Gastrocnemius medialis (tissue), 4 donors: ENCODE data around the gene UBC. TPM values are rescaled to one million over a fixed set of nuclear protein-coding genes. Genes with fewer than 3 reads are reported as not detected.

Experiments used
- ATAC-seq, 2 donors: fragments of 150-250 bp; one replicate each; pipeline ENCODE4 v1.9.1; 2016
- DNase-seq, 2 donors: peaks; one replicate each; pipeline ENCODE4 v3.0.0-alpha.2; 2019
- H3K27ac ChIP-seq, 4 donors: fragments of 200-600 bp; sonication (generic); 1 replicate in 1 of 4; 2 replicates in 3 of 4; pipeline ENCODE4 v1.5.1; 2016 to 2018; ENCODE audit warnings: mild to moderate bottlenecking in 2 of 4, moderate library complexity in 1 of 4
- H3K27me3 ChIP-seq, 3 donors: fragments of 200-600 bp; sonication (generic) in 2 of 3; 1 replicate in 1 of 3; 2 replicates in 2 of 3; pipeline versions ENCODE4 v1.5.1 to v1.6.0; 2016 to 2019; ENCODE audit warnings: mild to moderate bottlenecking in 1 of 3, moderate library complexity in 1 of 3
- H3K36me3 ChIP-seq, 2 donors: fragments of 200-600 bp; sonication (generic) in 1 of 2; one replicate each; pipeline ENCODE4 v1.5.1; 2017 to 2018
- H3K4me1 ChIP-seq, 2 donors: fragments of 200-600 bp; sonication (generic) in 1 of 2; one replicate each; pipeline ENCODE4 v1.5.1; 2016 to 2017; ENCODE audit warnings: mild to moderate bottlenecking in 2 of 2
- H3K4me3 ChIP-seq, 4 donors: fragments of 200-600 bp; sonication (generic) in 3 of 4; 1 replicate in 1 of 4; 2 replicates in 3 of 4; pipeline ENCODE4 v1.5.1; 2016 to 2019; ENCODE audit warnings: mild to moderate bottlenecking in 2 of 4
- H3K9me3 ChIP-seq, 3 donors: fragments of 200-600 bp; sonication (generic) in 2 of 3; 1 replicate in 1 of 3; 2 replicates in 2 of 3; pipeline ENCODE4 v1.5.1; 2016 to 2019
- CTCF ChIP-seq, 5 experiments: fragments of 450-650 bp in 3 of 5; fragments of 200-600 bp in 2 of 5; sonication (generic) in 2 of 5; IDR thresholded peaks in 4 of 5; conservative IDR thresholded peaks in 1 of 5; 1 replicate in 4 of 5; 2 replicates in 1 of 5; pipeline ENCODE4 v1.5.1; 2016 to 2019; ENCODE audit warnings: antibody characterized with exemption in 5 of 5, mild to moderate bottlenecking in 3 of 5, moderate library complexity in 3 of 5
- POLR2A ChIP-seq, 2 donors: fragments of 450-650 bp; IDR thresholded peaks; one replicate each; pipeline ENCODE4 v1.6.1; 2017; ENCODE audit warnings: antibody characterized with exemption in 2 of 2, mild to moderate bottlenecking in 2 of 2, moderate library complexity in 2 of 2
- in situ Hi-C, 4 donors: fragments of 200-750 bp; cut with MboI; loops; one replicate each; pipeline versions ENCODE4 v1.15.0 to v1.8.0; 2017; ENCODE audit warnings: low sequenced_read_pairs in 4 of 4
- intact Hi-C: fragments of 100-400 bp; cut with DNase I; formaldehyde crosslinking; loops from one replicate; pipeline ENCODE4 v1.15.1; 2023; ENCODE audit warnings: low total_unique reads
- total RNA-seq, 4 donors: library from RNA; depleted of rRNA; stranded (reverse); fragments of >200 nt; gene quantifications; one replicate each; pipeline versions ENCODE4 v1.1.0 to v1.2.3, GENCODE V29; 2016

Gene UBC
- total RNA-seq, 4 donors from 2014 or later: 3,173 to 12,805 (median 9,048) TPM

GRCh38 chr12:124917841-124918621, 3.6 kb upstream of the UBC start:
- in situ Hi-C loops: loop anchor here in 1 of 4 donors (25.0 kb wide), 1 partner anchor 881 kb away; no protein-coding TSS in a partner anchor
- intact Hi-C loops: loop anchor here (10.0 kb wide), 1 partner anchor 523 kb away; no protein-coding TSS in a partner anchor

GRCh38 chr12:124917135-124917840, 2.8 kb upstream of the UBC start:
- H3K4me1 ChIP-seq: peaks cover 27 to 40% of the 10 kb centered on the region in 2 donors
- ATAC-seq (peak; percentile 60 to 64), DNase-seq (peak; percentile 99 to 100)
- H3K4me3 ChIP-seq: peak overlapping the region; percentile 40 to 85 (median 64)
- peak overlapping the region; percentile 98 to 100 (median 98) for H3K27ac ChIP-seq
- intact Hi-C loops (loop anchor here (10.0 kb wide), 1 partner anchor 522 kb away; no protein-coding TSS in a partner anchor), in situ Hi-C loops (loop anchor here in 1 of 4 donors (25.0 kb wide), 1 partner anchor 880 kb away; no protein-coding TSS in a partner anchor)
- peaks cover 2 to 15% of the 10 kb centered on the region in 2 donors for H3K36me3 ChIP-seq
- H3K27me3 ChIP-seq: no peaks in the 10 kb centered on the region
- TF ChIP-seq CTCF (IDR thresholded peaks at IDR 0.05 in 4 of 5, conservative IDR thresholded peaks at IDR 0.05 in 1 of 5) (peak in 1 of 5 experiments; percentile 29), POLR2A (IDR thresholded peaks at IDR 0.05) (peak; percentile 48 to 62)
- H3K9me3 ChIP-seq: no peaks in the 10 kb centered on the region

More at GRCh38 chr12:124917841-124918621, 3.6 kb upstream of the UBC start:
- DNase-seq (peak; percentile 63 to 67), ATAC-seq (peak; percentile 5 to 6)
- TF ChIP-seq CTCF (IDR thresholded peaks at IDR 0.05 in 4 of 5, conservative IDR thresholded peaks at IDR 0.05 in 1 of 5) (no peak), POLR2A (IDR thresholded peaks at IDR 0.05) (peak in 1 of 2 donors; percentile 34)
- Histone ChIP-seq H3K4me3 (peak overlapping the region; percentile 40 to 85 (median 47)), H3K4me1 (peaks cover 27 to 44% of the 10 kb centered on the region in 2 donors), H3K9me3 (no peaks in the 10 kb centered on the region), H3K27me3 (no peaks in the 10 kb centered on the region), H3K27ac (peak overlapping the region; percentile 92 to 100 (median 98)), H3K36me3 (peaks cover 1 to 8% of the 10 kb centered on the region in 2 donors)

GRCh38 chr12:124916374-124917134, 2.1 kb upstream of the UBC start:
- H3K4me1 ChIP-seq: peaks cover 23 to 36% of the 10 kb centered on the region in 2 donors
- DNase-seq (peak; percentile 86 to 91), ATAC-seq (peak; percentile 51)
- peak overlapping the region; percentile 76 to 93 (median 82) for H3K4me3 ChIP-seq
- H3K27ac ChIP-seq: peak overlapping the region; percentile 98 to 100 (median 98)
- H3K27me3 ChIP-seq: no peaks in the 10 kb centered on the region
- intact Hi-C loops (loop anchor here (10.0 kb wide), 1 partner anchor 522 kb away; no protein-coding TSS in a partner anchor), in situ Hi-C loops (loop anchor here in 1 of 4 donors (25.0 kb wide), 1 partner anchor 879 kb away; no protein-coding TSS in a partner anchor)
- H3K36me3 ChIP-seq: peaks cover 2 to 17% of the 10 kb centered on the region in 2 donors
- no peaks in the 10 kb centered on the region for H3K9me3 ChIP-seq
- TF ChIP-seq POLR2A (IDR thresholded peaks at IDR 0.05) (peak; percentile 82 to 88), CTCF (IDR thresholded peaks at IDR 0.05 in 4 of 5, conservative IDR thresholded peaks at IDR 0.05 in 1 of 5) (no peak)
